ENCODE data around the gene HSFX3. TPM values are rescaled to one million over a fixed set of nuclear protein-coding genes. Genes with fewer than 3 reads are reported as not detected.
"Not testable (repeated sequence)": the region's sequence is repeated elsewhere in the genome, so short reads cannot be mapped to it uniquely, and the experiment has no call there.

The HSFX3 gene
- total and polyA plus RNA-seq, 2 of the 13 experiments (the other 11 are each of a cell fraction or from before 2014, with no cell fraction given): not detected

DNA sequence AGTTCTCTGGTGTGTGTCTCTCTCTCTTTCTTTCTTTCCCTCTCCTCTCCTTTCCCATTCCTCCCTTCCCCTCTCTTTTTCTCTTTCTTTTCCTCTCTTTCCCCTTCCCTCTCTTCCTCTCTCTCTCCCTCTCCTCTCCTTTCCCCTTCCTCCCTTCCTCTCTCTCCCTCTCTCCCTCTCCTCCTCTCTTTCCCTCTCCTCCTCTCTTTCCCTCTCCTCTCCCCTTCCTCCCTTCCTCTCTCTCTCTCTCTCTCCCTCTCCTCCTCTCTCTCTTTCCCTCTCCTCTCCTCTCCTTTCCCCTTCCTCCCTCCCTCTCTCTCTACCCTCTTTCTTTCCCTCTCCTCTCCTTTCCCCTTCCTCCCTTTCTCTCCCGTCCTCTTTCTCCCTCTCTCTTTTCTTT, 21.3 kb downstream of the HSFX3 start (continued):
- TF ChIP-seq, protein P1, sequence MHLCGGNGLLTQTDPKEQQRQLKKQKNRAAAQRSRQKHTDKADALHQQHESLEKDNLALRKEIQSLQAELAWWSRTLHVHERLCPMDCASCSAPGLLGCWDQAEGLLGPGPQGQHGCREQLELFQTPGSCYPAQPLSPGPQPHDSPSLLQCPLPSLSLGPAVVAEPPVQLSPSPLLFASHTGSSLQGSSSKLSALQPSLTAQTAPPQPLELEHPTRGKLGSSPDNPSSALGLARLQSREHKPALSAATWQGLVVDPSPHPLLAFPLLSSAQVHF (CRISPR knock-in tag; IDR thresholded peaks at IDR 0.05): no peak

DNA sequence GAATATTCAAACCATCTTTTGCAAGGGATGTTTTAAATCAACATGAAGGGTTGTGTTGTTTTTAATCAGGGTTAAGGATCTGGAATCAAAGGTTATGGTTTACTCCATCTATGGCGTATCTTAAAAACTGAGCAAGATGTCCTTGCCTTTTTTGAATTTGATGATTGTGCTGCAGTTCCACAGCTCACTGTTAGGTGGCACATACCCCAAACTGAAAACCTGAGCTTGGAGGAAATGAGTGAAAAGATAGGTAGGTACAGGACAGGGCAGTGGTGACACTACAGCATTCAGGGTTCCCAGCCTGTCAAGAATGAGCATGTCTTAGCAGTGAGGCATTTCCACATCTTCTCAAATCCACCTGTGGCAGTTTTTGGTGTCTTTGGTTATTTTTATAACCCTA, 22.0 kb downstream of the HSFX3 start:
- 58% methylated on average over 1 of the region's 1 CpG for WGBS (ENCODE audit: low lambda C conversion rate)
- in situ Hi-C loops (cut with HindIII; ENCODE audit: extremely low pct_ligation_motif_present, low pct_unique_long_range_greater_than_20kb) (no loop called here), intact Hi-C loops (cut with micrococcal nuclease; ENCODE audit: unreplicated experiment) (no loop called here)
- Histone ChIP-seq H3K27ac (ENCODE audit: extremely low read length, insufficient read depth, low read length) (no peak overlapping the region), H3K36me3 (replicated peaks in 1 of 2; ENCODE audit: control insufficient read depth in 1 of 2, insufficient read depth in 2 of 2, low read length in 2 of 2) (no peaks in the 10 kb centered on the region), H3K4me1 (ENCODE audit: insufficient read depth, low read length) (peaks cover 6% of the 10 kb centered on the region), H3K9ac (ENCODE audit: insufficient read depth, low read depth, low read length) (no peak overlapping the region), H2AFZ (ENCODE audit: low read length) (no peak overlapping the region), H3K27me3 (ENCODE audit: control insufficient read depth in 1 of 2, insufficient read depth in 2 of 2, low read length in 2 of 2) (no peaks in the 10 kb centered on the region), H4K20me1 (ENCODE audit: insufficient read depth, low read length) (no peaks in the 10 kb centered on the region), H3K4me3 (replicated peaks in 1 of 3; ENCODE audit: insufficient read depth in 1 of 3, low read depth in 2 of 3, low read length in 3 of 3) (no peak overlapping the region), H3K9me3 (ENCODE audit: low read length) (no peaks in the 10 kb centered on the region), H3K4me2 (ENCODE audit: low read depth, low read length) (no peak overlapping the region), H3K79me2 (ENCODE audit: insufficient read depth, low read length) (no peaks in the 10 kb centered on the region)
- CTCF ChIA-PET (ENCODE audit: low intra/inter-chr PET ratio, low total read pairs): no interaction called here
- POLR2A ChIA-PET: no interaction called here
- FAIRE-seq: peak; percentile 97
- TF ChIP-seq, protein P2, sequence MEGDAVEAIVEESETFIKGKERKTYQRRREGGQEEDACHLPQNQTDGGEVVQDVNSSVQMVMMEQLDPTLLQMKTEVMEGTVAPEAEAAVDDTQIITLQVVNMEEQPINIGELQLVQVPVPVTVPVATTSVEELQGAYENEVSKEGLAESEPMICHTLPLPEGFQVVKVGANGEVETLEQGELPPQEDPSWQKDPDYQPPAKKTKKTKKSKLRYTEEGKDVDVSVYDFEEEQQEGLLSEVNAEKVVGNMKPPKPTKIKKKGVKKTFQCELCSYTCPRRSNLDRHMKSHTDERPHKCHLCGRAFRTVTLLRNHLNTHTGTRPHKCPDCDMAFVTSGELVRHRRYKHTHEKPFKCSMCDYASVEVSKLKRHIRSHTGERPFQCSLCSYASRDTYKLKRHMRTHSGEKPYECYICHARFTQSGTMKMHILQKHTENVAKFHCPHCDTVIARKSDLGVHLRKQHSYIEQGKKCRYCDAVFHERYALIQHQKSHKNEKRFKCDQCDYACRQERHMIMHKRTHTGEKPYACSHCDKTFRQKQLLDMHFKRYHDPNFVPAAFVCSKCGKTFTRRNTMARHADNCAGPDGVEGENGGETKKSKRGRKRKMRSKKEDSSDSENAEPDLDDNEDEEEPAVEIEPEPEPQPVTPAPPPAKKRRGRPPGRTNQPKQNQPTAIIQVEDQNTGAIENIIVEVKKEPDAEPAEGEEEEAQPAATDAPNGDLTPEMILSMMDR (CRISPR knock-in tag; IDR thresholded peaks at IDR 0.05): peak; percentile 39
- TF ChIP-seq PITX1 (CRISPR knock-in tag; IDR thresholded peaks at IDR 0.05) (no peak), STAG1 (CRISPR knock-in tag; IDR thresholded peaks at IDR 0.05) (peak; percentile 30), SAP130 (CRISPR knock-in tag; IDR thresholded peaks at IDR 0.05; ENCODE audit: low read depth) (no peak), ZNF121 (CRISPR knock-in tag; IDR thresholded peaks at IDR 0.05) (peak; percentile 71; the same call in 1 of the 2 replicates), SMC3 (IDR thresholded peaks at IDR 0.05; ENCODE audit: low read length) (peak; percentile 26; the same call in 1 of the 2 replicates)
- TF ChIP-seq, protein P3, sequence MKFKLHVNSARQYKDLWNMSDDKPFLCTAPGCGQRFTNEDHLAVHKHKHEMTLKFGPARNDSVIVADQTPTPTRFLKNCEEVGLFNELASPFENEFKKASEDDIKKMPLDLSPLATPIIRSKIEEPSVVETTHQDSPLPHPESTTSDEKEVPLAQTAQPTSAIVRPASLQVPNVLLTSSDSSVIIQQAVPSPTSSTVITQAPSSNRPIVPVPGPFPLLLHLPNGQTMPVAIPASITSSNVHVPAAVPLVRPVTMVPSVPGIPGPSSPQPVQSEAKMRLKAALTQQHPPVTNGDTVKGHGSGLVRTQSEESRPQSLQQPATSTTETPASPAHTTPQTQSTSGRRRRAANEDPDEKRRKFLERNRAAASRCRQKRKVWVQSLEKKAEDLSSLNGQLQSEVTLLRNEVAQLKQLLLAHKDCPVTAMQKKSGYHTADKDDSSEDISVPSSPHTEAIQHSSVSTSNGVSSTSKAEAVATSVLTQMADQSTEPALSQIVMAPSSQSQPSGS (CRISPR knock-in tag; IDR thresholded peaks at IDR 0.05): no peak
- ATAC-seq: peak; percentile 63
- DNase-seq (ENCODE audit: low spot score): peak; percentile 21
- no TSS peak for BruUV-seq (replicated peaks)

DNA sequence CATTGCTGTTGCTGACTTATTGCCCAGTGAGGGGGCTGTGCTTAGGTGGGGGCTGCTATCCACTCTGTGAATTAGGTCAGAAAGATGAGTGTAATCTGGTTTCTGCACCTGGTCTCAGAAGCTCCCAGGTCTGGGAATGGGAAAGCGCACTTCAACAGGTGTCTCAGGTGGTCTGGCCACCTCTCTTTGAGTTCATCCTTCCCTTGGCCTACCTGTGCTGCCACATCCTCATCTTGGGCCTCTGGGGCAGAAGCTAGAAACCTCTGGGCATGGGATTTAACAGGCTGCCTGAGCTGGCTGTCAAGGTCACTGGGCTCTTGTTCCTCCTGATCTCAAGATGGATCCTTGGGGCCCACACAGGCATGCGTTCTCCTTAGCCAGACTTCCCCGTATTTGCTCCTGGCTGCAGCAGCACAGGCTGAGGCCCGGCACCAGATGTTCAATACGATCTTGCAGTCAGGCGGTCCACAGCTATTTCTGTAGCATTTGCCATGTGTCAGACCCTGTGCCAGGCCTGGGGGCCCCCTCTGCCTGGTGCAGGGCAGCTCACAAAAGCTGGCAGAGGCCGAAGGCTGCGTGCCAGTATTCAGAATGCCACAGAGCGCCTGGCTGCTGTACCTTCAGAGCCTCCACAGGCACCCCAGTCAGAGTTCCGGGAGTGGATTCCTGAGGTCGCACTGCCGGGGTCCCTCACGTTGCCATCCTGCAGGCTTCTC, 23.2 kb downstream of the HSFX3 start:
- intact Hi-C loops (cut with micrococcal nuclease; ENCODE audit: unreplicated experiment); H4K20me1 ChIP-seq (ENCODE audit: insufficient read depth, low read length); H3K4me2 ChIP-seq (ENCODE audit: low read depth, low read length); FAIRE-seq; ATAC-seq; CTCF ChIA-PET (ENCODE audit: low intra/inter-chr PET ratio, low total read pairs); H3K4me3 ChIP-seq (replicated peaks in 1 of 3; ENCODE audit: insufficient read depth in 1 of 3, low read depth in 2 of 3, low read length in 3 of 3); DNase-seq (ENCODE audit: low spot score); H3K27me3 ChIP-seq (ENCODE audit: control insufficient read depth in 1 of 2, insufficient read depth in 2 of 2, low read length in 2 of 2); H3K79me2 ChIP-seq (ENCODE audit: insufficient read depth, low read length); H3K9ac ChIP-seq (ENCODE audit: insufficient read depth, low read depth, low read length); H3K4me1 ChIP-seq (ENCODE audit: insufficient read depth, low read length); H2AFZ ChIP-seq (ENCODE audit: low read length); in situ Hi-C loops (cut with HindIII; ENCODE audit: extremely low pct_ligation_motif_present, low pct_unique_long_range_greater_than_20kb); BruUV-seq (replicated peaks); H3K36me3 ChIP-seq (replicated peaks in 1 of 2; ENCODE audit: control insufficient read depth in 1 of 2, insufficient read depth in 2 of 2, low read length in 2 of 2); H3K9me3 ChIP-seq (ENCODE audit: low read length); H3K27ac ChIP-seq (ENCODE audit: extremely low read length, insufficient read depth, low read length): not testable (repeated sequence)
- WGBS (ENCODE audit: low lambda C conversion rate): 89% methylated on average over 1 of the region's 13 CpGs
- POLR2A ChIA-PET: interaction anchor here (1.8 kb wide), 1 partner anchor 14 kb away, joined by 3 read pairs; the partner anchor contains the start of gene EOLA1
